ENCODE data around the gene SPRR1A.

SPRR1A gene

GRCh38 chr1:152962876-152963415 is 20.9 kb upstream of the SPRR1A start:
- peaks cover 25 to 42% of the 10 kb centered on the region in 2 donors for H3K27me3 Mint-ChIP-seq
- no peak overlapping the region for H3K27ac Mint-ChIP-seq

GRCh38 chr1:152964536-152964935 is 19.3 kb upstream of the SPRR1A start:
- Mint-ChIP-seq H3K36me3 (no peaks in the 10 kb centered on the region), H3K9me3 (no peaks in the 10 kb centered on the region), H3K27me3 (peaks cover 21 to 46% of the 10 kb centered on the region in 2 donors), H3K4me1 (peaks cover 10% of the 10 kb centered on the region in 2 donors), H3K4me3 (no peak overlapping the region), H3K27ac (no peak overlapping the region)
- no peak for DNase-seq
- ATAC-seq (replicated peaks), result no peak

More at GRCh38 chr1:152962876-152963415, 20.9 kb upstream of the SPRR1A start:
- DNase-seq (no peak), ATAC-seq (replicated peaks) (no peak)
- H3K36me3 Mint-ChIP-seq, result no peaks in the 10 kb centered on the region
- peaks cover 10% of the 10 kb centered on the region in 2 donors for H3K4me1 Mint-ChIP-seq
- no peak overlapping the region for H3K4me3 Mint-ChIP-seq
- no peaks in the 10 kb centered on the region for H3K9me3 Mint-ChIP-seq

GRCh38 chr1:152965853-152966252 is 18.0 kb upstream of the SPRR1A start:
- Mint-ChIP-seq H3K36me3 (no peaks in the 10 kb centered on the region), H3K9me3 (no peaks in the 10 kb centered on the region), H3K27me3 (peaks cover 18 to 36% of the 10 kb centered on the region in 2 donors), H3K4me3 (no peak overlapping the region), H3K4me1 (peaks cover 8 to 10% of the 10 kb centered on the region in 2 donors), H3K27ac (no peak overlapping the region)
- ATAC-seq (replicated peaks), result no peak
- DNase-seq, result no peak

DNA sequence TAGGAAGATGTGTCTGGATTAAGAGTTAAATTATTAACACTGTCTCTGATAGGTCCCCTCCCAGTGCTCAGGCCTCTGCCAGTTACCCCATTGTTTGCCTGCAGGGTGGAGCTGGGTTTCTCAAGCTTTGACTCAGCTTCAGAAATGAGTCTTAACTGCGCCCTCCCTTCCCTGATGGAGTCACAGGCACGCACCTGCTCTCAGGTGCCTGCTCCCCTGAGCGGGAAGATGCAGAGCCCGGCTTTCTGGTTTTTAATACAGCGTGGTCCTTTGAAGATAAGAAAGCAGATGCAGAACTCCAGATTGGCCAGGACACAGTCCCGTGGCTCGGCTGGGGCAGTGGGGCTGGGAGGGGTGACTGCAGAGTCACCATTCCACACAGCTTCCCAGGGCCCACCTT is 16.7 kb upstream of the SPRR1A start:
- no peaks in the 10 kb centered on the region for H3K9me3 Mint-ChIP-seq
- ATAC-seq (replicated peaks) (no peak), DNase-seq (no peak)
- peaks cover 17 to 42% of the 10 kb centered on the region in 2 donors for H3K27me3 Mint-ChIP-seq
- H3K27ac Mint-ChIP-seq, result no peak overlapping the region
- H3K4me3 Mint-ChIP-seq, result no peak overlapping the region
- no peaks in the 10 kb centered on the region for H3K36me3 Mint-ChIP-seq
- H3K4me1 Mint-ChIP-seq, result peaks cover 0 to 2% of the 10 kb centered on the region in 2 donors

- H3K9me3 Mint-ChIP-seq, result no peaks in the 10 kb centered on the region
- no peaks in the 10 kb centered on the region for H3K36me3 Mint-ChIP-seq
- ATAC-seq (replicated peaks) (peak; percentile 58 to 65), DNase-seq (no peak)
- no peak overlapping the region for H3K4me3 Mint-ChIP-seq
- H3K27ac Mint-ChIP-seq, result no peak overlapping the region
- H3K27me3 Mint-ChIP-seq, result peaks cover 25 to 52% of the 10 kb centered on the region in 2 donors
- peaks cover 0 to 2% of the 10 kb centered on the region in 2 donors for H3K4me1 Mint-ChIP-seq
These were observed 15.6 kb upstream of the SPRR1A start for GRCh38 chr1:152968248-152968647.

DNA sequence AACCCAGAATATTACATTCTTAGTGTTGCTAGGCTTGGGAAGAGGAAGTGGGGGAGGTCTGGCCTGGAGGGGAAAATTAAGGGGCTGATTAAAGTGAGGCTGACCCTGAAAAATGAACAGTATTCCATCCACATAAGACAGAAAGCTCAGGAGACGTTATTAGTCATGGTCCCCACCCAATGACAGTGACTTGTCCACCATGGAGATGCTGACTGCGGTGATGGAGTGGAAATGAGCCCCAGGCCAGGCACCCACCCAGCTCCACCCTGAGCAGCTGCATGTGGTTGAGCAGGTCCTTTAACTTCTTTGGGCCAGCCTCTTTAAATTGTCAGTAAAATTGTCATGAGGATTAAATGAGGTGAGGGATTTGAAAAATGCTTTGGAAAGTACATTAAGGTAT is 14.8 kb upstream of the SPRR1A start:
- Mint-ChIP-seq H3K4me3 (no peak overlapping the region), H3K36me3 (no peaks in the 10 kb centered on the region), H3K9me3 (no peaks in the 10 kb centered on the region), H3K4me1 (peaks cover 0 to 2% of the 10 kb centered on the region in 2 donors), H3K27me3 (peaks cover 33 to 51% of the 10 kb centered on the region in 2 donors), H3K27ac (no peak overlapping the region)
- ATAC-seq (replicated peaks), result no peak
- no peak for DNase-seq

- no peak within 1 kb of the TSS for H3K4me3 Mint-ChIP-seq
- H3K27ac Mint-ChIP-seq, result no peak within 1 kb of the TSS
- no peaks in the 10 kb centered on the region for H3K36me3 Mint-ChIP-seq
- peaks cover 0 to 2% of the 10 kb centered on the region in 2 donors for H3K4me1 Mint-ChIP-seq
- no peak for DNase-seq
- H3K9me3 Mint-ChIP-seq, result no peaks in the 10 kb centered on the region
- ATAC-seq (replicated peaks), result no peak
- peaks cover 31 to 47% of the 10 kb centered on the region in 2 donors for H3K27me3 Mint-ChIP-seq
These were observed 13.4 kb upstream of the SPRR1A start, which contains the start of gene SPRR4 for GRCh38 chr1:152970495-152970894. Gene SPRR4 (plus strand): TSS chr1:152970648. CDS start chr1:152971891, 1,243 bp downstream.

DNA sequence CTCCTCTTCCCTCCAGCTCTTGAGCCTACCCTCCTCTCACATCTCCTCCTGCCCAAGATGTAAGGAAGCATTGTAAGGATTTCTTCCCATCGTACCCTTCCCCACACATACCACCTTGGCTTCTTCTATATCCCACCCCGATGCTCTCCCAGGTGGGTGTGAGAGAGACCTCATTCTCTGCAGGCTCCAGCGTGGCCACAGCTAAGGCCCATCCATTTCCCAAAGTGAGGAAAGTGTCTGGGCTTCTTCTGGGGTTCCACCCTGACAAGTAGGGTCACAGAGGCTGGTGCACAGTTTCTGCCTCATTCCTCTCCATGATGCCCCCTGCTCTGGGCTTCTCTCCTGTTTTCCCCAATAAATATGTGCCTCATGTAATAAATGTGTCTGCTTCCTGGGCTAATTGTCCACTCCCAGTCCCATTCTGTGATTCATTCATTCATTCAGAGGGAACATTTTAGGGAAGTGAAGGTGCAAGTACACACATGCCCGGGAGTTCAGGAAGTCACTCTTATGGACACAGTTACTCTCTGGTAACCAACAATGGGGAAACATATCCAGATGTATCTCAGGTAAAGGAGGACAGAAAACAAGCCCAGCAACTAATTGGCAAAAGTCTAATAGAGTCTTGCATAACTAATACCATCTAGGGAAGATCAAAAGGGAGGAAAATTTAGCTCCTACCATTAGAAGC is 11.5 kb upstream of the SPRR1A start:
- ATAC-seq (replicated peaks) (no peak), DNase-seq (no peak)
- Mint-ChIP-seq H3K36me3 (no peaks in the 10 kb centered on the region), H3K4me3 (no peak overlapping the region), H3K27me3 (peaks cover 35 to 43% of the 10 kb centered on the region in 2 donors), H3K27ac (no peak overlapping the region), H3K9me3 (no peaks in the 10 kb centered on the region), H3K4me1 (peaks cover 0 to 2% of the 10 kb centered on the region in 2 donors)

DNA sequence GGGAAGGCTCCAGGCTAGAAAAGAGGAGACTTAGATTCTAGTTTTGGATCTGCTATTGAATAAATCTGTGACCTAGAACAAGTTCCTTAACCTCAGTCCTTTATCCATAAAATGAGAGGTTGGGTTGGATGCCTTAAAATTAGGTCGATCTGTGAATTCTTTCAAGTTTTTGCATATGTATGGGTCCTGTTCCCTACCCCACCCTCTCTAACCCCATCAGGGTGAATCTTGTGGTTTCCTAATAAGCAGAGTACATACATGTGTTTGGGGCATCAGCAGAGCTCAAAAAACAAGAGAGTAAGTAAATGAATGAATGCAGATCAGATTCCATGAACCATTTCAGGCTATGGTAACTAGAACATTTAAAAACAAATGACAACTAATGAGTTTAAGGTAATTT is 7.2 kb upstream of the SPRR1A start:
- no peak for DNase-seq
- no peak for ATAC-seq (replicated peaks)
- H3K27ac Mint-ChIP-seq, result no peak overlapping the region
- H3K36me3 Mint-ChIP-seq, result no peaks in the 10 kb centered on the region
- H3K27me3 Mint-ChIP-seq, result peaks cover 57 to 63% of the 10 kb centered on the region in 2 donors
- H3K4me1 Mint-ChIP-seq, result no peaks in the 10 kb centered on the region
- no peak overlapping the region for H3K4me3 Mint-ChIP-seq
- no peaks in the 10 kb centered on the region for H3K9me3 Mint-ChIP-seq

DNA sequence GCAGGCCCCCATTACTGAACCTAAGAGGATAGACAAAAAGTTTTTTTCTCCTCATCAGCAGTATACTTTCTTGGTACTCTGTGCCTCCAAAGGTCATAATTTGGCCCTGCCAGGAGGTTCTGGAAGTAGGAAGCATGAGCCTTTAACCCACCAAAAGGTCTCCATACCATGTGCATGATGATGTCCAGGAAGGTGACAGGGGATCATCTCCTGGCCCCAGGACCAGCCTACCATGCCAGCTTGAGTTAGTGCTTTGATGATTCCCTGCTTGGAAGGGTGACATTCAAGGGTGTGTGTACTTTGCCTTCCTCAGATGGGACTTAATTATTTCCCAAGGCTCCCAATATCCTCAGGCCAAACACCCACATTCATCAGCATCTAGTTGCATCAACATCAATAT is 6.3 kb upstream of the SPRR1A start:
- Mint-ChIP-seq H3K9me3 (no peaks in the 10 kb centered on the region), H3K27ac (no peak overlapping the region), H3K4me1 (no peaks in the 10 kb centered on the region), H3K36me3 (no peaks in the 10 kb centered on the region), H3K4me3 (no peak overlapping the region), H3K27me3 (peaks cover 50 to 59% of the 10 kb centered on the region in 2 donors)
- DNase-seq (no peak), ATAC-seq (replicated peaks) (no peak)

DNA sequence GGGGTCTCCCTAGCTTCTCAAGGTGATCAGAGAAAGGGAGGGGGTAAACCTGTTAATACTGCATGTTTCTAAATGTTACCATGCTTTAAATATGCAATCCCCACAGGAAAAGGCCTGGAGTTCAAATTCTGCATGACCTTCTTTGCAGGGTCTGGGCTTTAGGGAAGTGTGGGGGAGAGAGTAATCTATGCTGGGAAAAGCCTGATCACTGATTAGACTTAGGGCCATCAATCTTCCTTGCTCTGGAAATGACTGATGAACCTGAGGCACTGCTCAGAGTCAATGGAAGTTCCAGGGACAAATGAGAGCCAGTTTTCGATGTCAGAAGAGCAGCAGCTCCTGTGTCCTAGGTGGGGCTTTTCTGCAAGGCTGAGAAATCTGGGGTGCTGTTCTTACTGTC is 3.2 kb upstream of the SPRR1A start:
- ATAC-seq (replicated peaks) (no peak), DNase-seq (no peak)
- Mint-ChIP-seq H3K27me3 (peaks cover 52% of the 10 kb centered on the region in 2 donors), H3K27ac (no peak overlapping the region), H3K4me1 (no peaks in the 10 kb centered on the region), H3K4me3 (no peak overlapping the region), H3K9me3 (no peaks in the 10 kb centered on the region), H3K36me3 (no peaks in the 10 kb centered on the region)

DNA sequence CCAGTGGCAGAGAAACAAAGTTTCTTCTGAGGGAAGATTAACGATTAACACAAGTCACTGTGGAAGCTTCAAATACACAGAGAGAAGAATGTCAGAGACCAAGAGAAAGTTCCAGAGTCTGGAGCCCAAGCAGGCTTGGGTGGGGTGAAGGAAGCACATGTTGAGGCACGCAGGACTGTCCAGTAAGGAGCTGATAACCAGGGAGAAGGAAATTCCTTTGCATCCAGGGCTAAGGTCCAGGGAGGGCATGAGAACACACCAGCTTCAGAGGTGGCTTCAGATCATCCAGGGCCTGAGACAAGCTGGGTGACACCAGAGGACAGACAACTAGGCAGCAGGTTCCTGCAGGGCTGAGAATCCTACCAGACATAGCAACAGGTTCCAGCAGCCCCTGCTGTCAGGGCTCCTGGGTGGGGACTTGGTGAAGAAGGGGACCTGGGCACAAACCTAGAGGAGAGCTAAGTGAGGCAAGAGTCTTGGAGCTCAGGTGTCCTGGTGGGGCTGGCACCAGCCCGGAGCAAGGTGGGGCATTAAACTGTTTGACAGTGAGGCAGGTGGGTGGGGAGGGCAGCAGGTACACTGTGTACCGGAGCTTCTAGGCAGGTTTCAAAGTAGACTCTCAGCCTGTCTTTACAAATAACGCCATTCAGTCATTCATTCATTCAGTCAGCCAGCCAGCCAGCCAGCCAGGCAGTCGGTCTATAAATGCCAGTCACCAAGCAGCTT is 2.6 kb upstream of the SPRR1A start:
- no peak overlapping the region for H3K4me3 Mint-ChIP-seq
- ATAC-seq (replicated peaks) (no peak), DNase-seq (no peak)
- no peaks in the 10 kb centered on the region for H3K9me3 Mint-ChIP-seq
- H3K36me3 Mint-ChIP-seq, result no peaks in the 10 kb centered on the region
- H3K4me1 Mint-ChIP-seq, result no peaks in the 10 kb centered on the region
- no peak overlapping the region for H3K27ac Mint-ChIP-seq
- peaks cover 50 to 51% of the 10 kb centered on the region in 2 donors for H3K27me3 Mint-ChIP-seq

GRCh38 chr1:152982076-152982475 is 1.8 kb upstream of the SPRR1A start:
- ATAC-seq (replicated peaks), result no peak
- Mint-ChIP-seq H3K4me1 (no peaks in the 10 kb centered on the region), H3K27me3 (peaks cover 52 to 53% of the 10 kb centered on the region in 2 donors), H3K27ac (no peak overlapping the region), H3K4me3 (no peak overlapping the region), H3K36me3 (no peaks in the 10 kb centered on the region), H3K9me3 (no peaks in the 10 kb centered on the region)
- no peak for DNase-seq

- DNase-seq, result no peak
- no peak for ATAC-seq (replicated peaks)
- Mint-ChIP-seq H3K36me3 (no peaks in the 10 kb centered on the region), H3K9me3 (no peaks in the 10 kb centered on the region), H3K27ac (no peak overlapping the region), H3K4me1 (no peaks in the 10 kb centered on the region), H3K4me3 (no peak overlapping the region), H3K27me3 (peaks cover 51 to 52% of the 10 kb centered on the region in 2 donors)
These were observed 647 bp upstream of the SPRR1A start for GRCh38 chr1:152983234-152983633.

- Mint-ChIP-seq H3K27ac (no peak overlapping the region), H3K27me3 (peaks cover 27 to 43% of the 10 kb centered on the region in 2 donors), H3K36me3 (no peaks in the 10 kb centered on the region), H3K4me1 (no peaks in the 10 kb centered on the region), H3K9me3 (no peaks in the 10 kb centered on the region), H3K4me3 (no peak overlapping the region)
- DNase-seq (no peak), ATAC-seq (replicated peaks) (no peak)
These were observed 2.7 kb downstream of the SPRR1A start for GRCh38 chr1:152986578-152986977.
